ENCODE data around the gene IL9. TPM values are rescaled to one million over a fixed set of nuclear protein-coding genes. Genes with fewer than 3 reads are reported as not detected.

The IL9 gene
- total RNA-seq, 1 donor from 2014 or later, result not detected

DNA sequence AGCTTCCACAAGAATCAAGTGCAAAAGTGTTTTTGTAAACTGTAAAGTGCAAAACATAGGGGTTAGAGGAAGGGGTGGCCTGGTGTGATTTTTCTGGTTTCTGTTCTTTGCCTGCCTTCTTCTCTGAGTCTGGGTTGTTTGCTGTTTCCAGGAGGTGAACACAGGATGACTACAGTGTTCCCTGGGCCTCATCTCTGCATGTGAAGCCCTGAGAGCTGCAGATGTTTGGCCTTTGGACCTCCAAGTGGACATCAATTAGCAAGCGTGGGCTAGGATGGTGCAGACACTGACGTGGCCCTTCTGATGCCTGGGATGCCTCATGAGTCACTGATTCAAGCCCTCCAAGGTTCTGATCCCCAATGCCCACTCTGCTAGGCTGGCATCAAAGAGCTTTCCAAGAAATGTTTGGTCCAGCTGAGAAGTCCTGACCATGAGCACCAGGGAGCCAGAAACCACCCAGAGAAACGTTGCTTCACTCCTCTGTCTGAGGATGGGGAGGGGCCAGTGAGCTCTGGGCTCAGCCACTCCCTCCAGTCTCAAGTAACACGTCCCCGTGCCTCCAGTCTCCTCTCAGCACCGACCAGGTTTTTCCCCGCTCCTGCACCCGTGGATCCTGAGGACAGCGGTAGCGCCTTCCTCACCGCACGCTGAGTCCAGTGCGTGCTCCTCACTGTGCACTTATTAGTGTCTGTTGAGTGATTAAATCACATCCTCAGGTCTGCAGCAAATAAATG is 7.6 kb downstream of the IL9 start:
- H3K79me2 ChIP-seq (ENCODE audit: low read depth), result no peaks in the 10 kb centered on the region

DNA sequence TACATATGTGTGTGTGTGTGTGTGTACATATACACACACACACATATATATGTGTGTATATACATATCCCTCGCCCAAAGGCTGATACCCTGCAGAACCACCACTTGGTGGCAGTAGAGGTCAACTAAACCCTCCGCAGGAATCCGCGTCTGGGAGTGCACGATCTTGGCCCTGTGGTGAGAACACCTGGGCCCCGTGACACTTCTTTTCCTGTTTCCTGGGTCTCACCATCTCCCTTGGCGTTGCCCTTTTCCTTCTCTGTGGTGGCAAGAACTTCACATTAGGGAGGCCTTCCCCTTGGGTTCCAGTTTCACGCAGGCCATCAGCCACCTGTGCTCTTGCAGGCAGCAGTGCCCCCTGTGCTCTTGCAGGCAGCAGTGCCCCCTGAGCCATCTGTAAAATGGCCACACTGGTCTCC is 8.2 kb downstream of the IL9 start:
- TF ChIP-seq CTCF (IDR thresholded peaks at IDR 0.05) (peak; percentile 86), EZH2phosphoT487 (IDR thresholded peaks at IDR 0.05) (no peak)
- Histone ChIP-seq H3K27ac (no peak overlapping the region), H2AFZ (replicated peaks) (no peak overlapping the region), H3K9me3 (ENCODE audit: low read depth) (no peaks in the 10 kb centered on the region), H3K4me1 (no peaks in the 10 kb centered on the region), H3K4me2 (no peak overlapping the region), H4K20me1 (ENCODE audit: low read depth) (no peaks in the 10 kb centered on the region), H3F3A (ENCODE audit: low read depth) (no peaks in the 10 kb centered on the region), H3K27me3 (peaks cover 36% of the 10 kb centered on the region), H3K9ac (no peak overlapping the region), H3K4me3 (no peak overlapping the region), H3K79me2 (ENCODE audit: low read depth) (no peaks in the 10 kb centered on the region), H3K36me3 (no peaks in the 10 kb centered on the region)
- peaks cover 17% of the 10 kb centered on the region for H3K27me3 Mint-ChIP-seq (ENCODE audit: insufficient read depth, low read depth)
- no peaks in the 10 kb centered on the region for H3K9me3 Mint-ChIP-seq
- peak; percentile 81 for DNase-seq (ENCODE audit: low spot score)
- peak overlapping the region; percentile 20 for H3K4me3 Mint-ChIP-seq
- no peaks in the 10 kb centered on the region for H3K36me3 Mint-ChIP-seq
- peaks cover 7% of the 10 kb centered on the region for H3K4me1 Mint-ChIP-seq
- no peak overlapping the region for H3K27ac Mint-ChIP-seq

More for the DNA sequence above, 7.6 kb downstream of the IL9 start:
- DNase-seq (ENCODE audit: low spot score), result peak; percentile 70
- Mint-ChIP-seq H3K4me3 (no peak overlapping the region), H3K9me3 (no peaks in the 10 kb centered on the region), H3K4me1 (peaks cover 7% of the 10 kb centered on the region), H3K27ac (no peak overlapping the region), H3K36me3 (no peaks in the 10 kb centered on the region), H3K27me3 (ENCODE audit: insufficient read depth, low read depth) (peaks cover 17% of the 10 kb centered on the region)
- Histone ChIP-seq H3K4me1 (no peaks in the 10 kb centered on the region), H3K9me3 (ENCODE audit: low read depth) (no peaks in the 10 kb centered on the region), H3K4me3 (no peak overlapping the region), H3K9ac (no peak overlapping the region), H3K27ac (no peak overlapping the region), H2AFZ (replicated peaks) (no peak overlapping the region), H3K27me3 (peaks cover 36% of the 10 kb centered on the region), H3F3A (ENCODE audit: low read depth) (no peaks in the 10 kb centered on the region), H3K36me3 (no peaks in the 10 kb centered on the region), H3K4me2 (peak overlapping the region; percentile 35), H4K20me1 (ENCODE audit: low read depth) (no peaks in the 10 kb centered on the region)
- TF ChIP-seq CTCF (IDR thresholded peaks at IDR 0.05) (no peak), EZH2 (IDR thresholded peaks at IDR 0.05) (no peak), EZH2phosphoT487 (IDR thresholded peaks at IDR 0.05) (no peak)

GRCh38 chr5:135886136-135886535 is 9.5 kb downstream of the IL9 start:
- Mint-ChIP-seq H3K4me1 (peaks cover 4% of the 10 kb centered on the region), H3K27ac (no peak overlapping the region), H3K27me3 (ENCODE audit: insufficient read depth, low read depth) (peaks cover 15% of the 10 kb centered on the region), H3K9me3 (no peaks in the 10 kb centered on the region), H3K36me3 (no peaks in the 10 kb centered on the region), H3K4me3 (no peak overlapping the region)
- Histone ChIP-seq H2AFZ (replicated peaks) (no peak overlapping the region), H3K27ac (no peak overlapping the region), H3K4me1 (no peaks in the 10 kb centered on the region), H3K27me3 (peaks cover 36% of the 10 kb centered on the region), H3K4me2 (no peak overlapping the region), H3K79me2 (ENCODE audit: low read depth) (no peaks in the 10 kb centered on the region), H3K36me3 (no peaks in the 10 kb centered on the region), H4K20me1 (ENCODE audit: low read depth) (no peaks in the 10 kb centered on the region), H3K9ac (no peak overlapping the region), H3F3A (ENCODE audit: low read depth) (no peaks in the 10 kb centered on the region), H3K4me3 (no peak overlapping the region), H3K9me3 (ENCODE audit: low read depth) (no peaks in the 10 kb centered on the region)
- TF ChIP-seq CTCF (IDR thresholded peaks at IDR 0.05) (no peak), EZH2 (IDR thresholded peaks at IDR 0.05) (no peak), EZH2phosphoT487 (IDR thresholded peaks at IDR 0.05) (no peak)
- no peak for DNase-seq (ENCODE audit: low spot score)

Data from neural progenitor cell (in vitro differentiated cells).